ENCODE data around the gene RLF. TPM values are rescaled to one million over a fixed set of nuclear protein-coding genes. Genes with fewer than 3 reads are reported as not detected.

Gene RLF
- total RNA-seq, 1 experiment from 2014 or later, result 15.5 TPM

- Histone ChIP-seq H3K4me3 (no peak overlapping the region), H3K4me1 (replicated peaks; ENCODE audit: insufficient read depth) (no peaks in the 10 kb centered on the region), H3K27ac (no peak overlapping the region), H3K9me3 (ENCODE audit: insufficient read depth, low read depth) (no peaks in the 10 kb centered on the region), H2AFZ (no peak overlapping the region), H4K20me1 (ENCODE audit: insufficient read depth) (peaks cover 5% of the 10 kb centered on the region; the same call in 1 of the 2 replicates), H3F3A (ENCODE audit: insufficient read depth, low read depth) (no peaks in the 10 kb centered on the region; the same call in 1 of the 2 replicates), H3K36me3 (ENCODE audit: low read depth) (peaks cover 34% of the 10 kb centered on the region), H3K27me3 (ENCODE audit: insufficient read depth, low read depth) (no peaks in the 10 kb centered on the region), H3K79me2 (ENCODE audit: low read depth) (no peaks in the 10 kb centered on the region), H3K4me2 (no peak overlapping the region), H3K9me2 (ENCODE audit: insufficient read depth) (no peaks in the 10 kb centered on the region)
- ChIA-PET POLR2A (ENCODE audit: unreplicated experiment) (interaction anchor here (0.7 kb wide), 1 partner anchor 1036 kb away, joined by 4 read pairs; no protein-coding TSS in a partner anchor), CTCF (no interaction called here)
- TF ChIP-seq EZH2 (IDR thresholded peaks at IDR 0.05; ENCODE audit: low read depth) (no peak), CTCF (conservative IDR thresholded peaks at IDR 0.05) (no peak)
- BruUV-seq (replicated peaks), result no TSS peak
- no peak for DNase-seq
- intact Hi-C loops (cut with micrococcal nuclease; ENCODE audit: unreplicated experiment), result no loop called here
These were observed 113.1 kb downstream of the RLF start for GRCh38 chr1:40274331-40274730.

- no peak for DNase-seq
- BruUV-seq (replicated peaks), result no TSS peak
- Histone ChIP-seq H2AFZ (no peak overlapping the region), H3K4me3 (no peak overlapping the region), H3K4me1 (replicated peaks; ENCODE audit: insufficient read depth) (no peaks in the 10 kb centered on the region), H4K20me1 (ENCODE audit: insufficient read depth) (peaks cover 3% of the 10 kb centered on the region; the same call in 1 of the 2 replicates), H3K27ac (no peak overlapping the region), H3K79me2 (ENCODE audit: low read depth) (no peaks in the 10 kb centered on the region), H3K4me2 (no peak overlapping the region), H3F3A (ENCODE audit: insufficient read depth, low read depth) (peaks cover 4% of the 10 kb centered on the region; the same call in 1 of the 2 replicates), H3K9me2 (ENCODE audit: insufficient read depth) (no peaks in the 10 kb centered on the region), H3K9me3 (ENCODE audit: insufficient read depth, low read depth) (no peaks in the 10 kb centered on the region), H3K36me3 (ENCODE audit: low read depth) (peaks cover 32% of the 10 kb centered on the region), H3K27me3 (ENCODE audit: insufficient read depth, low read depth) (no peaks in the 10 kb centered on the region)
- TF ChIP-seq CTCF (conservative IDR thresholded peaks at IDR 0.05) (no peak), EZH2 (IDR thresholded peaks at IDR 0.05; ENCODE audit: low read depth) (no peak)
- POLR2A ChIA-PET (ENCODE audit: unreplicated experiment), result no interaction called here
- CTCF ChIA-PET, result no interaction called here
- intact Hi-C loops (cut with micrococcal nuclease; ENCODE audit: unreplicated experiment), result no loop called here
These were observed 114.9 kb downstream of the RLF start for GRCh38 chr1:40276122-40276521.

- Histone ChIP-seq H3K79me2 (ENCODE audit: low read depth) (no peaks in the 10 kb centered on the region), H2AFZ (no peak overlapping the region), H4K20me1 (ENCODE audit: insufficient read depth) (no peaks in the 10 kb centered on the region), H3F3A (ENCODE audit: insufficient read depth, low read depth) (peaks cover 4% of the 10 kb centered on the region), H3K27ac (no peak overlapping the region), H3K9me2 (ENCODE audit: insufficient read depth) (no peaks in the 10 kb centered on the region), H3K4me3 (no peak overlapping the region), H3K9me3 (ENCODE audit: insufficient read depth, low read depth) (no peaks in the 10 kb centered on the region), H3K36me3 (ENCODE audit: low read depth) (peaks cover 24% of the 10 kb centered on the region), H3K27me3 (ENCODE audit: insufficient read depth, low read depth) (no peaks in the 10 kb centered on the region), H3K4me2 (no peak overlapping the region), H3K4me1 (replicated peaks; ENCODE audit: insufficient read depth) (no peaks in the 10 kb centered on the region)
- no peak for DNase-seq
- BruUV-seq (replicated peaks), result no TSS peak
- ChIA-PET CTCF (no interaction called here), POLR2A (ENCODE audit: unreplicated experiment) (interaction anchor here (0.6 kb wide), 1 partner anchor 85 kb away, joined by 4 read pairs; no protein-coding TSS in a partner anchor)
- TF ChIP-seq CTCF (conservative IDR thresholded peaks at IDR 0.05), result no peak
- TF ChIP-seq EZH2 (IDR thresholded peaks at IDR 0.05; ENCODE audit: low read depth), result no peak
- intact Hi-C loops (cut with micrococcal nuclease; ENCODE audit: unreplicated experiment), result no loop called here
These were observed 120.7 kb downstream of the RLF start for GRCh38 chr1:40281853-40282252.

Other genes starting within 250 kb of the RLF start
- 1.4 and 1.8 TPM in 2 replicates for gene MFSD2A, start 206.2 kb upstream of the RLF start, total RNA-seq (2021)
- 322 and 354 TPM in 2 replicates for gene CAP1, start 120.7 kb upstream of the RLF start, total RNA-seq (2021)
- 120 and 154 TPM in 2 replicates for gene PPT1, start 64.1 kb upstream of the RLF start, total RNA-seq (2021)
- not detected in 2 replicates for gene TMCO2, start 86.5 kb downstream of the RLF start, total RNA-seq (2021)
- gene ZMPSTE24, start 96.8 kb downstream of the RLF start, total RNA-seq (2021), result 36.9 and 55.8 TPM in 2 replicates
- gene COL9A2, start 155.9 kb downstream of the RLF start, total RNA-seq (2021), result 9.3 and 13.5 TPM in 2 replicates
- gene SMAP2, start 212.3 kb downstream of the RLF start, total RNA-seq (2021), result 12.9 and 19.7 TPM in 2 replicates

All from PC-9 (cell line).